ENCODE data around the gene SPOCK1. TPM values are rescaled to one million over a fixed set of nuclear protein-coding genes. Genes with fewer than 3 reads are reported as not detected.

The SPOCK1 gene
- total and polyA plus RNA-seq, 2 of the 4 experiments (the other 2 are of a cell fraction): 5.0 to 20.3 TPM

DNA sequence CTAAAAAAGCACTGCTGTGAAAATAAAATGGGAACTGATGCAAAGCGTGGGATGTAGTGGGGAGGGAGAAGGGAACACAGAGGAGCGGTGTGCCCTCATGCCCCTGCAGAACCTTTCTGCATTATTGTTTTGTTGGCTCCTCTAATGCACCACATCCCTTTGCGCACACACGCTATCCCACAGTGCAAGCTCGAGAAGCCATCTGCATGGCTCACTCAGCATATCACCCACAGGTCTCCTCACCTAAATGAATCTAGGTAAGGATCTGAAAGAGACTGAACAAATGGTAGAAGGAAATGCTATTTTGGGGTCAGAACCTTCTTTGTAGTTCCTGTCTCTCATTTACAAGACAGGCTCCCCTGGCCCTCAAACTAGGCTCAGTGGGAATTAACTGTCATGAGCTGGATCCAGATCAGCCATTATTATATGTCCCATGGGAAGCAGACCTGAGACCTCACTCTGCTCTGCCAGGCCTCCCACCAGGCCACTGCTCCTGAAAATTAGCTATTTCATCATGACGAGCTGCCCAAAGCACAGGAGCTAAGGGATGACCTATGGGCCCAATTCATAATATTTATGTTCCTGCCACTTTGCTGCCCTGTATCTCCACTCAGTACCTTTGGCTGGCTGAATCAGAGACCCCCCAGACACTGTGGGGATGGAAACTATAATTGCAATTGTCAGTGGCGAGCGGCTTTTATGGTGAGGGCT, 169.4 kb downstream of the SPOCK1 start:
- no peaks in the 10 kb centered on the region for H3K36me3 ChIP-seq (ENCODE audit: control insufficient read depth, insufficient read depth, low read length)
- no peak overlapping the region for H2AFZ ChIP-seq (replicated peaks; ENCODE audit: low read length, poor library complexity)
- intact Hi-C loops (cut with micrococcal nuclease): loop anchor here (10.0 kb wide), 2 partner anchors 415 to 1085 kb away; no protein-coding TSS in a partner anchor
- H4K20me1 ChIP-seq (ENCODE audit: insufficient read depth, low read length): no peaks in the 10 kb centered on the region
- H3K56ac ChIP-seq (ENCODE audit: extremely low read depth, insufficient read depth, low read length): no peak overlapping the region
- in situ Hi-C loops (cut with MboI; ENCODE audit: low sequenced_read_pairs): no loop called here
- no peaks in the 10 kb centered on the region for H3K9me3 ChIP-seq (ENCODE audit: control insufficient read depth, insufficient read depth, low read length)
- ChIA-PET CTCF (interaction anchor here (0.8 to 1.1 kb wide), 2 partner anchors 9 to 15 kb away, joined by 3 to 6 read pairs; no protein-coding TSS in a partner anchor), POLR2A (ENCODE audit: unreplicated experiment) (interaction anchor here (0.6 kb wide), 1 partner anchor 9 kb away, joined by 3 read pairs; no protein-coding TSS in a partner anchor)
- no peaks in the 10 kb centered on the region for H3K9me1 ChIP-seq (ENCODE audit: insufficient read depth, low read length)
- H3K18ac ChIP-seq (ENCODE audit: low read depth, low read length): no peak overlapping the region
- no TSS peak for BruUV-seq (replicated peaks)
- H2AK9ac ChIP-seq (replicated peaks; ENCODE audit: low read depth, low read length, poor library complexity): no peak overlapping the region
- H3K79me1 ChIP-seq (ENCODE audit: low read depth in 1 of 2, low read length in 2 of 2): no peaks in the 10 kb centered on the region
- WGBS, 2 experiments (ENCODE audit: extremely low coverage in 2 of 2, insufficient read length in 1 of 2): no CpG with 5 or more reads among the region's 8 CpGs
- no peak overlapping the region for H3K27ac ChIP-seq (ENCODE audit: insufficient read depth, low read length)
- peaks cover 2% of the 10 kb centered on the region; the same call in 1 of the 2 replicates for H3K27me3 ChIP-seq (ENCODE audit: control insufficient read depth, insufficient read depth, low read length)
- no peak overlapping the region for H2BK20ac ChIP-seq (ENCODE audit: low read depth, low read length)
- no peaks in the 10 kb centered on the region for H3K4me1 ChIP-seq (ENCODE audit: control insufficient read depth, insufficient read depth, low read length)
- H3K4me2 ChIP-seq (ENCODE audit: low read depth, low read length): no peak overlapping the region
- dilution Hi-C loops (cut with HindIII; ENCODE audit: low sequenced_read_pairs, unreplicated experiment): no loop called here
- H4K91ac ChIP-seq (ENCODE audit: insufficient read depth, low read depth, low read length): no peak overlapping the region
- no peak overlapping the region for H4K8ac ChIP-seq (ENCODE audit: low read depth in 2 of 2, low read length in 2 of 2)
- H3K14ac ChIP-seq (replicated peaks; ENCODE audit: low read depth, low read length): no peak overlapping the region
- no peak overlapping the region for H4K5ac ChIP-seq (ENCODE audit: low read depth, low read length)
- H3K9ac ChIP-seq (ENCODE audit: low read depth, low read length): no peak overlapping the region
- ATAC-seq (ENCODE audit: low read depth): no peak
- H2BK15ac ChIP-seq (ENCODE audit: low read depth, low read length): no peak overlapping the region
- no peak for DNase-seq
- TF ChIP-seq POLR2A (IDR thresholded peaks at IDR 0.05; ENCODE audit: low read depth, low read length) (no peak), RCOR1 (IDR thresholded peaks at IDR 0.05; ENCODE audit: insufficient replicate concordance, low read length) (no peak)
- TF ChIP-seq, protein P1, sequence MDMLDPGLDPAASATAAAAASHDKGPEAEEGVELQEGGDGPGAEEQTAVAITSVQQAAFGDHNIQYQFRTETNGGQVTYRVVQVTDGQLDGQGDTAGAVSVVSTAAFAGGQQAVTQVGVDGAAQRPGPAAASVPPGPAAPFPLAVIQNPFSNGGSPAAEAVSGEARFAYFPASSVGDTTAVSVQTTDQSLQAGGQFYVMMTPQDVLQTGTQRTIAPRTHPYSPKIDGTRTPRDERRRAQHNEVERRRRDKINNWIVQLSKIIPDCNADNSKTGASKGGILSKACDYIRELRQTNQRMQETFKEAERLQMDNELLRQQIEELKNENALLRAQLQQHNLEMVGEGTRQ (IDR thresholded peaks at IDR 0.05; ENCODE audit: low read depth, low read length): no peak
- H2BK120ac ChIP-seq (ENCODE audit: low read depth, low read length): no peak overlapping the region
- no peak overlapping the region for H3K4ac ChIP-seq (ENCODE audit: low read depth, low read length)
- no peak overlapping the region for H3K23ac ChIP-seq (ENCODE audit: low read depth, low read length)
- no peak overlapping the region for H2BK5ac ChIP-seq (ENCODE audit: low read depth, low read length, poor library complexity, severe bottlenecking)
- H2AK5ac ChIP-seq (ENCODE audit: low read depth, low read length): no peak overlapping the region
- H3K4me3 ChIP-seq (ENCODE audit: insufficient read depth, low read depth, low read length): no peak overlapping the region

Data from IMR-90 (cell line).